Neural cell (in vitro differentiated cells): ENCODE data around the gene NPIPB6. TPM values are rescaled to one million over a fixed set of nuclear protein-coding genes. Genes with fewer than 3 reads are reported as not detected.
"Not testable (repeated sequence)": the region's sequence is repeated elsewhere in the genome, so short reads cannot be mapped to it uniquely, and the experiment has no call there.

Source experiments
- H2AFZ ChIP-seq: fragments of 200-600, 300-800 bp; sonication (generic), shearing (Covaris generic); 2 replicates; pipeline ENCODE4 v1.6.0; 2014; ENCODE audit warnings: low read depth, mild to moderate bottlenecking, antibody characterized with exemption, low read length, moderate library complexity
- H3F3A ChIP-seq: fragments of 200-600 bp; shearing (Covaris generic); 2 replicates; pipeline ENCODE4 v1.6.1; 2016; ENCODE audit warnings: mild to moderate bottlenecking, moderate library complexity, mixed read lengths, antibody characterized with exemption, low read length; ENCODE audit not compliant: insufficient read depth, poor library complexity, severe bottlenecking
- H3K27ac ChIP-seq: fragments of 200-600, 300-800 bp; sonication (generic), shearing (Covaris generic); 2 replicates; pipeline ENCODE4 v1.5.1; 2014; ENCODE audit warnings: mild to moderate bottlenecking, low read length, moderate library complexity
- H3K27me3 ChIP-seq: fragments of 300-800, 200-600 bp; sonication (generic), shearing (Covaris generic); 2 replicates; pipeline ENCODE4 v1.6.0; 2014; ENCODE audit warnings: mild to moderate bottlenecking, low read depth, low read length, moderate library complexity; ENCODE audit not compliant: insufficient read depth
- H3K36me3 ChIP-seq: fragments of 300-800, 200-600 bp; sonication (generic), shearing (Covaris generic); 2 replicates; pipeline ENCODE4 v1.5.1; 2014; ENCODE audit warnings: mild to moderate bottlenecking, antibody characterized with exemption, low read length, moderate library complexity; ENCODE audit not compliant: insufficient read depth
- H3K4me2 ChIP-seq: fragments of 300-800, 200-600 bp; sonication (generic), shearing (Covaris generic); 2 replicates; pipeline ENCODE4 v1.6.0; 2014; ENCODE audit warnings: mild to moderate bottlenecking, low read length
- H3K4me3 ChIP-seq: fragments of 300-800, 200-600 bp; sonication (generic), shearing (Covaris generic); 2 replicates; pipeline ENCODE4 v1.5.1; 2014; ENCODE audit warnings: mild to moderate bottlenecking, low read length, moderate library complexity
- H3K79me2 ChIP-seq: fragments of 200-600 bp; shearing (Covaris generic); replicated peaks from 2 replicates; pipeline ENCODE4 v1.6.0; 2014; ENCODE audit warnings: mild to moderate bottlenecking, low read length, moderate library complexity; ENCODE audit not compliant: insufficient read depth
- H3K9ac ChIP-seq: fragments of 300-800, 200-600 bp; sonication (generic), shearing (Covaris generic); 2 replicates; pipeline ENCODE4 v1.6.1; 2016; ENCODE audit warnings: mild to moderate bottlenecking, low read length, mixed read lengths
- H3K9me2 ChIP-seq: fragments of 200-600 bp; shearing (Covaris generic); 2 replicates; pipeline ENCODE4 v1.6.1; 2016; ENCODE audit warnings: mild to moderate bottlenecking, low read length, mixed read lengths; ENCODE audit not compliant: insufficient read depth
- H3K9me3 ChIP-seq: fragments of 200-600, 300-800 bp; sonication (generic), shearing (Covaris generic); 2 replicates; pipeline ENCODE4 v1.6.1; 2016; ENCODE audit warnings: mild to moderate bottlenecking, mixed run types, low read length, moderate library complexity, mixed read lengths
- H4K20me1 ChIP-seq: fragments of 200-600 bp; shearing (Covaris generic); 2 replicates; pipeline ENCODE4 v1.6.1; 2016; ENCODE audit warnings: mild to moderate bottlenecking, mixed run types; ENCODE audit not compliant: insufficient read depth
- EP300 ChIP-seq: fragments of 450-650 bp; conservative IDR thresholded peaks from 2 replicates; pipeline ENCODE4 v1.6.1; 2014; ENCODE audit warnings: antibody characterized with exemption, mild to moderate bottlenecking, moderate library complexity; ENCODE audit not compliant: poor library complexity, severe bottlenecking
- MXI1 ChIP-seq: fragments of 450-650 bp; conservative IDR thresholded peaks from 2 replicates; pipeline ENCODE4 v1.6.1; 2014; ENCODE audit warnings: antibody characterized with exemption, mild to moderate bottlenecking; ENCODE audit not compliant: poor library complexity, severe bottlenecking
- POLR2AphosphoS5 ChIP-seq: IDR thresholded peaks from 2 replicates; pipeline ENCODE4 v1.6.1; 2012
- RAD21 ChIP-seq: fragments of 450-650 bp; conservative IDR thresholded peaks from 2 replicates; pipeline ENCODE4 v1.6.1; 2014; ENCODE audit warnings: antibody characterized with exemption, mild to moderate bottlenecking, moderate library complexity
- SMC3 ChIP-seq: fragments of 450-650 bp; conservative IDR thresholded peaks from 2 replicates; pipeline ENCODE4 v1.6.1; 2014; ENCODE audit warnings: antibody characterized with exemption, mild to moderate bottlenecking, moderate library complexity; ENCODE audit not compliant: poor library complexity
- polyA plus RNA-seq: library from polyadenylated mRNA; depleted of rRNA; stranded (reverse); fragments of >200 nt; gene quantifications from 2 replicates; pipeline ENCODE4 v1.2.3, GENCODE V29; 2014
- TF ChIP-seq, protein P1 (sequence below): fragments of 450-650 bp; IDR thresholded peaks from 2 replicates; pipeline ENCODE4 v1.5.1; 2014; ENCODE audit warnings: antibody characterized with exemption, mild to moderate bottlenecking, moderate library complexity; ENCODE audit not compliant: poor library complexity, severe bottlenecking

The NPIPB6 gene
- polyA plus RNA-seq, 1 donor from 2014 or later: 0.88 TPM

DNA sequence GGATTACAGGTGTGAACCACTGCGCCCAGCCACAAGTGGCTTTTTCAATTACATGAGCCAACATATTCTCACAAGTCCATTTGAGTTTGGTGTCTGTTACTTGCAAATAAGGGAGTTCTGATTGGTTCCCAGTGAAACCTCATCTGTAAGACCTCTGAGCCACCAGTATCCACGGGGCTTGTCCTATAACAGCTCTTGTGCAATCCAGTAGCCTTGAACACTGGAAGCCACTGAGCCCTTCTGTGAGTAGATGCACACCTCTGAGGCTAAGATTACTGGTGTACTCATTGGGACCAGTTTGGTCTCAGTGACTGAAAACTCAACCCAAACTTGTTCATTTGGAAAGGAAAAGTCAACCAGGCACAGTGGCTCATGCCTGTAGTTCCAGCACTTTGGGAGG lies 32.3 kb downstream of the NPIPB6 start:
- H3K27ac ChIP-seq, H4K20me1 ChIP-seq, H3K79me2 ChIP-seq, H3K27me3 ChIP-seq, H3K9me3 ChIP-seq, H3K4me2 ChIP-seq, H3K4me3 ChIP-seq, H3K9ac ChIP-seq, H2AFZ ChIP-seq, H3F3A ChIP-seq, H3K9me2 ChIP-seq, H3K36me3 ChIP-seq: not testable (repeated sequence)

GRCh38 chr16:28330232-28330631 lies 33.1 kb downstream of the NPIPB6 start:
- H3K4me2 ChIP-seq, H3F3A ChIP-seq, H3K27me3 ChIP-seq, H3K9me3 ChIP-seq, H3K27ac ChIP-seq, H2AFZ ChIP-seq, H4K20me1 ChIP-seq, H3K79me2 ChIP-seq, H3K9ac ChIP-seq, H3K9me2 ChIP-seq, H3K4me3 ChIP-seq, H3K36me3 ChIP-seq: not testable (repeated sequence)

GRCh38 chr16:28326881-28327610 lies 36.3 kb downstream of the NPIPB6 start:
- Histone ChIP-seq H2AFZ (no peak overlapping the region), H3K4me2 (no peak overlapping the region), H3K79me2 (no peaks in the 10 kb centered on the region)

GRCh38 chr16:28324887-28325279 lies 38.4 kb downstream of the NPIPB6 start:
- Histone ChIP-seq H3F3A (no peaks in the 10 kb centered on the region), H4K20me1 (no peaks in the 10 kb centered on the region), H3K36me3 (no peaks in the 10 kb centered on the region), H3K79me2 (no peaks in the 10 kb centered on the region), H3K9me2 (no peaks in the 10 kb centered on the region), H3K27me3 (no peaks in the 10 kb centered on the region), H3K9ac (no peak overlapping the region), H3K4me3 (no peak overlapping the region), H2AFZ (no peak overlapping the region), H3K4me2 (no peak overlapping the region), H3K27ac (no peak overlapping the region), H3K9me3 (no peaks in the 10 kb centered on the region)
- TF ChIP-seq RAD21: no peak
- peak; percentile 23 for TF ChIP-seq POLR2AphosphoS5

More at GRCh38 chr16:28326881-28327610, 36.3 kb downstream of the NPIPB6 start:
- no peak overlapping the region for H3K27ac ChIP-seq
- TF ChIP-seq EP300 (no peak), SMC3 (no peak), MXI1 (no peak)
- TF ChIP-seq, protein P1, sequence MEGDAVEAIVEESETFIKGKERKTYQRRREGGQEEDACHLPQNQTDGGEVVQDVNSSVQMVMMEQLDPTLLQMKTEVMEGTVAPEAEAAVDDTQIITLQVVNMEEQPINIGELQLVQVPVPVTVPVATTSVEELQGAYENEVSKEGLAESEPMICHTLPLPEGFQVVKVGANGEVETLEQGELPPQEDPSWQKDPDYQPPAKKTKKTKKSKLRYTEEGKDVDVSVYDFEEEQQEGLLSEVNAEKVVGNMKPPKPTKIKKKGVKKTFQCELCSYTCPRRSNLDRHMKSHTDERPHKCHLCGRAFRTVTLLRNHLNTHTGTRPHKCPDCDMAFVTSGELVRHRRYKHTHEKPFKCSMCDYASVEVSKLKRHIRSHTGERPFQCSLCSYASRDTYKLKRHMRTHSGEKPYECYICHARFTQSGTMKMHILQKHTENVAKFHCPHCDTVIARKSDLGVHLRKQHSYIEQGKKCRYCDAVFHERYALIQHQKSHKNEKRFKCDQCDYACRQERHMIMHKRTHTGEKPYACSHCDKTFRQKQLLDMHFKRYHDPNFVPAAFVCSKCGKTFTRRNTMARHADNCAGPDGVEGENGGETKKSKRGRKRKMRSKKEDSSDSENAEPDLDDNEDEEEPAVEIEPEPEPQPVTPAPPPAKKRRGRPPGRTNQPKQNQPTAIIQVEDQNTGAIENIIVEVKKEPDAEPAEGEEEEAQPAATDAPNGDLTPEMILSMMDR: peak; percentile 64
- no peak overlapping the region for H3K9ac ChIP-seq
- H3K9me3 ChIP-seq: no peaks in the 10 kb centered on the region
- no peaks in the 10 kb centered on the region for H3F3A ChIP-seq
- H3K36me3 ChIP-seq: no peaks in the 10 kb centered on the region
- H3K9me2 ChIP-seq: no peaks in the 10 kb centered on the region
- H3K27me3 ChIP-seq: no peaks in the 10 kb centered on the region
- no peak overlapping the region for H3K4me3 ChIP-seq
- no peaks in the 10 kb centered on the region for H4K20me1 ChIP-seq
